Brain (organoid and tissue), 1 donor: ENCODE measurements around the gene ASAP3. TPM values are rescaled to one million over a fixed set of nuclear protein-coding genes. Genes with fewer than 3 reads are reported as not detected.

Source experiments
- polyA plus RNA-seq: library from polyadenylated mRNA; stranded (reverse); fragments of 350-450 nt; fragmentation: Illumina TruSeq; extraction: RNeasy Lipid Tissue Mini Kit (QIAGEN cat#74804); gene quantifications from one replicate; pipeline ENCODE4 v1.2.3, GENCODE V29; 2015; ENCODE audit warnings: low read depth, low replicate concordance; ENCODE audit not compliant: insufficient read depth

ASAP3 gene
- polyA plus RNA-seq, 1 donor from 2014 or later = 7.9 TPM

Other genes starting within 250 kb of the ASAP3 start
- gene HNRNPR, start 139.9 kb downstream of the ASAP3 start, polyA plus RNA-seq = 126 TPM
- 12.2 TPM for gene ZNF436, start 114.3 kb downstream of the ASAP3 start, polyA plus RNA-seq
- gene TCEA3, start 59.4 kb downstream of the ASAP3 start, polyA plus RNA-seq = 2.2 TPM
- 10.2 TPM for gene E2F2, start 47.1 kb upstream of the ASAP3 start, polyA plus RNA-seq
- gene ID3, start 75.3 kb upstream of the ASAP3 start, polyA plus RNA-seq = 60.1 TPM
- gene RPL11, start 207.6 kb upstream of the ASAP3 start, polyA plus RNA-seq = 1,972 TPM